Activated naive CD4-positive, alpha-beta T cell treated with anti-CD3 and anti-CD28 coated beads, Interleukin-2, amount 50 U/mL, for 72 hours (primary cell): ENCODE results near the gene LGI4. TPM values are rescaled to one million over a fixed set of nuclear protein-coding genes. Genes with fewer than 3 reads are reported as not detected.
A peak's percentile ranks its signal among the peaks of the same experiment; 100 is the strongest.
"Not testable (repeated sequence)": the region's sequence is repeated elsewhere in the genome, so short reads cannot be mapped to it uniquely, and the experiment has no call there.

ENCODE experiments used
- ATAC-seq, 2 donors: fragments of 150-1000 bp; cut with Tn5 transposase; 2 replicates each; pipeline ENCODE4 v1.10.0; 2021; ENCODE audit warnings: mild to moderate bottlenecking in 2 of 2, moderate library complexity in 2 of 2
- DNase-seq, 2 donors: peaks; one replicate each; pipeline ENCODE4 v3.0.0; 2021 to 2022; ENCODE audit warnings: low spot score in 2 of 2
- H3K27ac Mint-ChIP-seq, 2 donors: one replicate each; pipeline ENCODE4 v1.8.0; 2022; ENCODE audit warnings: mild to moderate bottlenecking in 2 of 2, mixed read lengths in 2 of 2
- H3K36me3 Mint-ChIP-seq, 2 donors: one replicate each; pipeline ENCODE4 v1.8.0; 2022; ENCODE audit warnings: mixed read lengths in 2 of 2
- H3K9me3 Mint-ChIP-seq, 2 donors: one replicate each; pipeline ENCODE4 v1.8.0; 2022; ENCODE audit warnings: mixed read lengths in 2 of 2
- total RNA-seq, 2 donors: library from RNA; stranded (reverse); gene quantifications; one replicate each; pipeline ENCODE4 v1.2.3, GENCODE V29; 2022

LGI4 gene
- total RNA-seq, 2 donors from 2014 or later: 1.5 to 2.7 TPM

- ATAC-seq: no peak
- Mint-ChIP-seq H3K27ac (no peak overlapping the region), H3K36me3 (no peaks in the 10 kb centered on the region), H3K9me3 (no peaks in the 10 kb centered on the region)
- no peak for DNase-seq
Measured at GRCh38 chr19:35108730-35109129, 26.1 kb downstream of the LGI4 start.

GRCh38 chr19:35107545-35107944 is 27.3 kb downstream of the LGI4 start:
- no peak for DNase-seq
- no peaks in the 10 kb centered on the region for H3K36me3 Mint-ChIP-seq
- no peaks in the 10 kb centered on the region for H3K9me3 Mint-ChIP-seq
- H3K27ac Mint-ChIP-seq: no peak overlapping the region
- ATAC-seq: no peak

GRCh38 chr19:35106898-35107541 is 27.8 kb downstream of the LGI4 start:
- H3K27ac Mint-ChIP-seq: no peak overlapping the region
- H3K9me3 Mint-ChIP-seq: no peaks in the 10 kb centered on the region
- no peaks in the 10 kb centered on the region for H3K36me3 Mint-ChIP-seq
- no peak for ATAC-seq
- no peak for DNase-seq

GRCh38 chr19:35106291-35106583 is 28.6 kb downstream of the LGI4 start:
- Mint-ChIP-seq H3K27ac (no peak overlapping the region), H3K36me3 (no peaks in the 10 kb centered on the region), H3K9me3 (no peaks in the 10 kb centered on the region)
- no peak for ATAC-seq
- DNase-seq: no peak

GRCh38 chr19:35105411-35106290 is 29.2 kb downstream of the LGI4 start:
- Mint-ChIP-seq H3K27ac (no peak overlapping the region), H3K36me3 (no peaks in the 10 kb centered on the region), H3K9me3 (no peaks in the 10 kb centered on the region)
- DNase-seq: no peak
- peak in 1 of 2 donors; percentile 72 for ATAC-seq

GRCh38 chr19:35105047-35105410 is 29.8 kb downstream of the LGI4 start:
- no peak overlapping the region for H3K27ac Mint-ChIP-seq

GRCh38 chr19:35104361-35104760 is 30.5 kb downstream of the LGI4 start:
- H3K9me3 Mint-ChIP-seq: no peaks in the 10 kb centered on the region
- H3K36me3 Mint-ChIP-seq: no peaks in the 10 kb centered on the region
- DNase-seq (no peak), ATAC-seq (no peak)
- no peak overlapping the region for H3K27ac Mint-ChIP-seq

More at GRCh38 chr19:35105047-35105410, 29.8 kb downstream of the LGI4 start:
- no peaks in the 10 kb centered on the region for H3K9me3 Mint-ChIP-seq
- DNase-seq (no peak), ATAC-seq (no peak)
- H3K36me3 Mint-ChIP-seq: no peaks in the 10 kb centered on the region

GRCh38 chr19:35103614-35104013 is 31.2 kb downstream of the LGI4 start:
- H3K36me3 Mint-ChIP-seq, H3K27ac Mint-ChIP-seq, H3K9me3 Mint-ChIP-seq: not testable (repeated sequence)

GRCh38 chr19:35101949-35102348 is 32.9 kb downstream of the LGI4 start:
- not testable (repeated sequence) for H3K9me3 Mint-ChIP-seq, H3K27ac Mint-ChIP-seq, ATAC-seq, DNase-seq, H3K36me3 Mint-ChIP-seq

More at GRCh38 chr19:35103614-35104013, 31.2 kb downstream of the LGI4 start:
- ATAC-seq, DNase-seq: not testable (repeated sequence)

- Mint-ChIP-seq H3K27ac (no peak overlapping the region), H3K36me3 (no peaks in the 10 kb centered on the region), H3K9me3 (no peaks in the 10 kb centered on the region)
- DNase-seq: no peak
- no peak for ATAC-seq
Measured at GRCh38 chr19:35100588-35101533, 34.0 kb downstream of the LGI4 start.

GRCh38 chr19:35099897-35100275 is 35.0 kb downstream of the LGI4 start:
- Mint-ChIP-seq H3K9me3 (no peaks in the 10 kb centered on the region), H3K36me3 (no peaks in the 10 kb centered on the region), H3K27ac (no peak overlapping the region)
- DNase-seq (no peak), ATAC-seq (no peak)

- ATAC-seq (no peak), DNase-seq (no peak)
- H3K9me3 Mint-ChIP-seq: no peaks in the 10 kb centered on the region
- H3K36me3 Mint-ChIP-seq: no peaks in the 10 kb centered on the region
- H3K27ac Mint-ChIP-seq: no peak overlapping the region
Measured at GRCh38 chr19:35099155-35099896, 35.5 kb downstream of the LGI4 start.

- DNase-seq (no peak), ATAC-seq (no peak)
- Mint-ChIP-seq H3K27ac (no peak overlapping the region), H3K36me3 (no peaks in the 10 kb centered on the region), H3K9me3 (no peaks in the 10 kb centered on the region)
Measured at GRCh38 chr19:35098413-35099049, 36.3 kb downstream of the LGI4 start.

GRCh38 chr19:35095667-35096368 is 39.0 kb downstream of the LGI4 start:
- H3K9me3 Mint-ChIP-seq: no peaks in the 10 kb centered on the region
- no peak for ATAC-seq
- H3K27ac Mint-ChIP-seq: peak overlapping the region; percentile 31 to 54
- DNase-seq: no peak
- H3K36me3 Mint-ChIP-seq: no peaks in the 10 kb centered on the region

- H3K9me3 Mint-ChIP-seq: no peaks in the 10 kb centered on the region
- ATAC-seq: no peak
- DNase-seq: no peak
- H3K36me3 Mint-ChIP-seq: no peaks in the 10 kb centered on the region
- H3K27ac Mint-ChIP-seq: no peak overlapping the region
Measured at GRCh38 chr19:35094656-35095055, 40.2 kb downstream of the LGI4 start.
